Kidney glomerular epithelial cell (primary cell): ENCODE data around the gene RAVER2.
"Not testable (repeated sequence)": the region's sequence is repeated elsewhere in the genome, so short reads cannot be mapped to it uniquely, and the experiment has no call there.

Source experiments
- DNase-seq: peaks from one replicate; lab custom pipeline; 2025; lab: John Stamatoyannopoulos, UW

RAVER2 gene

DNA sequence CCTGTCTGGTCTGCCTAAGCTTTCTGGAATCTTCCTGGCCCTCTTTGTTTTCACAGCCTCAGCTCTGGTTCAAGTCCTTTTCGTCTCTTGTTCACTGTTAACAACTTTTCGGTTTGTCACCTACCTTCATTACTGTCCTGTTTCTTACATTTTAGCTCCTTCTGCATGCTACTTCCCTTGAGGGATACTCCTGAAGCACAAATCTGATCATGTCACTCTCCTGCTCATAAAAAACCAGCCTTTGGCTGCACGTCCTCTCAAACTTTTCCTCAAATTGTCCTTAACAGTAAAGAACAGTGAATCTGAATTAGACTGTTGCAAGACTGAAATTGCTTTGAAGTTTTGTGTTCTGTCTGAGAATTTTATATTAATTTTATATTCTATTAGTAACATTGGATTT, 3.3 kb downstream of the RAVER2 start:
- no peak for DNase-seq

DNA sequence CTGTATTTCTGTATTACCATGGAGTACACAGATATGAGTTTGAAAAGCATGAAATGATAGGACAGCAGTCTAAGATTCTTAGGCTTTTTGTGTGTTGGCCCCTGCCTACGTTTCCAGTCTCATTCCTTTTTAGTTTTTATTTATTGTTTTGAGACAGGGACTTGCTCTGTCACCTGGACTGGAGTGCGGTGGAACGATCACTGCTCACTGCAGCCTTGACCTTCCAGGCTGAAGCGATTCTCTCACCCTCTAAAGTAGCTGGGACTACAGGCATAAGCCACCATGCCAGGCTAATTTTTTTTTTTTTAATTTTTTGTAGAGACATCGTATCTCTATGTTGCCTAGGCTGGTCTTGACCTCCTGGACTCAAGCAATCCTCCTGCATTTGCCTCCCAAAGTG, 3.8 kb downstream of the RAVER2 start:
- DNase-seq, result no peak

DNA sequence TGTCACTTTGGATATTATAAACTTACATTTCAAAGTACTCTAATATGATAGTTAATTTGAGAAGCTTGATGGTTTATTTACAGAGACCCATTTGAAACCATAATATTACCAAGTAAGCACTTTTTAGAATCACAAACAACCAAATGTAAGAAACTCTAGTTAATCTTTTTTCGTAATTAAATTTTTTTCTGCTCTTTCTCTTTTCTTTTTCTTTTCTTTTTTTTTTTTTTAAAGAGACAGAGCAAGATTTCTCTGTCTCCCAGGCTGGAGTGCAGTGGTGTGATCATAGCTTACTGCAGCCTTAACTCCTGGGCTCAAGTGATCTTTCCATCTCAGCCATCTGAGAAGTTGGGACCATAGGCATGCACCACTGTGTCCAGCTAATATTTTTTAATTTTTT, 5.2 kb downstream of the RAVER2 start:
- DNase-seq, result no peak

DNA sequence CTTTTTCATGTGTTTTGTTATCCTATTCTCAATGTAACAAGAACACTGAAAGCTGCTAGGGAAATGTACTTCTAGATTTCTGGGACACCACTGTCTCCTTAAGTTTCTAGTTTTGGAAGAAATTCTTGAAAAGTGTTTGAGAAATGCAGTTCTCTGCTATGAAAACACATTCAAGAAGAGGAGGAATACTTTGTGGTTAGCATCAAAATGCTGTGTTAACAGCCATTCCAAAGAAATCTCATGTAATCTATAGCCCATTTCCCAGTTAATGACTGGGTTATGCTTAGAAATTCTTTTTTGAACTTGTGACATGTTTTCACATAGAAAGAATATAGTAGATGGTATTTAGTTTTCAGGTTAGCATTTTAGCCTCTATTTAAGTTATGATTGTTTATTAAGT, 6.0 kb downstream of the RAVER2 start:
- DNase-seq, result no peak

DNA sequence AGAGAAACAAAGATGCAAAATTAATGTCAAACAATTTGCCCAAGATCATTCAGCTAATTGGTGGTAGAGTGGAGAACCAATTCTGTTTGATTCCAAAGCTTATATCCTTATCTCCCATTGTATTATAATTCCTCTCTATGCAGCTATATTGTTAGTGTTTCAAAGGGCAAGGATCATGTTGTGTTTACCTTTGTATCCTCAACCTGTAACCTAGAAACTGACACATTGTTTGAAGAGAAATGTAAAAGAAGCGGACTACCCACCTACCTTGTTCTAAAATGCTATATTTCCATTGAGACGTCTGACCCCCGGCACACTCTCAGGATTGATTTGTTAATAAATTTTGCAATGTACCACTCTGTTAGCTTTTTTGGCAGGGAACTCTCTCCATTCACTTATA, 9.3 kb downstream of the RAVER2 start:
- DNase-seq, result no peak

DNA sequence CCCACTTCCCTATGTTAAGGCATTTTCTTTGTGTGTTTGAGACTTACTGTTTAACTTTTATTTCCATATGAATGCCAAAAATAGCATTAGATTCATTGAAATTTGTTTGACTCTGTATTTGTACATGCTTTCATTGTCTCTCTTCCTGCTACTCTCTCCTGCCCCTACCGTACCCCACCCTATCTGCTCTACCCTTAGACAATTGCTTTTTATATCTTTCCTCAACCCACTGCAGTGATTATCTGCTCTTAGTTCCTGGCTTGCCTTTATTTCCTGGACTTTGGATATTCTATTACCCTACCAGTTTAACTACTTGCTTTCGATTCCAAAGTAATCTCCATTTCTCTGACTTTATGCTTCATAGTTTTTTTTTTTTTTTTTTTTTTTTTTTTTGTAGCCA, 10.5 kb downstream of the RAVER2 start:
- DNase-seq, result no peak

DNA sequence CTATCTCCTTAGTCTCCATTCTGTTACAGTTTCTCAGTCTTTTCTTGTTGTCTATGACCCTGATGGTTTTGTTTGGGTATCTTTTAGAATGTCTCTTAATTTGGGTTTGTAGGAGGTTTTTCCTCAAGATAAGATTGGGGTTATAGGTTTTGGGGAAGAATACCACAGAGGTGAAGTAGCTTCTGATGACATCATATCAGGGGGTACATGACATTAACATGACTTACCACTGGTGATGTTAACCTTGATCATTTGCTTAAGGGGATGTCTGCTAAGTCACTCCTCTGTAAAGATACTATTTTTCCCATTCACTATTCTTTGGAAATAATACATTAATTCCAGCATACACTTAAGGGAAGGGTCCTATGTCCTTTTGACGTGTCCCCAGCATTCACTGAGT, 11.9 kb downstream of the RAVER2 start:
- DNase-seq, result no peak

DNA sequence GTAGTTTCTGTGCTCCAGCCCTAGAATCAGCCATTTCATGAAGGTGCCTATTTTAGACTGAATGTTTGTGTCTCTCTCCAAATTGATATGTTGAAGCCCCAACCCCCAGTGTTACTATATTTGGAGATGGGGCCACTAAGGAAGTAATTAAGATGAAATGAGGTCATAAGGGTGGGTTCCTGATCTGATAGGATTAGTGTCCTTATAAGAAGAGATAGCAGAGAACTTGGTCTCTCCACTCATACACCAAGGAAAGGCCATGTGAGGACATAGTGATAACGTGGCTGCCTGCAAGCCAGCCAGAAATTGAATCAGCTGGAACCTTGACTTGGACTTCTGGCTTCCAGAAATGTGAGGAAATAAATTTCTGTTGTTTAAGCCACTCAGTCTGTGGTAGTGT, 12.3 kb downstream of the RAVER2 start:
- DNase-seq, result no peak

DNA sequence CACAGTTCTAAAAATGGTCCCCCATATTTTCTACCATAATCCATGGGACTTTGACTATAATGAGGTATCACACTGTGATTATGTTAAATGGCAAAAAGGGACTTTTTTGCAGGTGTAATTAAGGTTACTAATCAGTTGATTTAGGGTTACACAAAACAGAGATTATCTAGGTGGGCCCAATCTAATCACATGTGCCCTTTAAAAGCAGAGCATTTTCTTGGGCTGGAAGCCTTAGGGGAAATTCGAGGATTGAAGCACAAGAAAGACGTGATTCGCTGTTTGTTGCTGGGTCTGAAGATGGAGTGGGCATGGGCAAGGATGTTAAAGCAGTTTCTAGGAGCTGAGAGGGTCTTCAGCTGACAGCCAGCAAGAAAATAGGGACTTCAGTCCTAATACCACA, 13.4 kb downstream of the RAVER2 start:
- DNase-seq, result no peak

DNA sequence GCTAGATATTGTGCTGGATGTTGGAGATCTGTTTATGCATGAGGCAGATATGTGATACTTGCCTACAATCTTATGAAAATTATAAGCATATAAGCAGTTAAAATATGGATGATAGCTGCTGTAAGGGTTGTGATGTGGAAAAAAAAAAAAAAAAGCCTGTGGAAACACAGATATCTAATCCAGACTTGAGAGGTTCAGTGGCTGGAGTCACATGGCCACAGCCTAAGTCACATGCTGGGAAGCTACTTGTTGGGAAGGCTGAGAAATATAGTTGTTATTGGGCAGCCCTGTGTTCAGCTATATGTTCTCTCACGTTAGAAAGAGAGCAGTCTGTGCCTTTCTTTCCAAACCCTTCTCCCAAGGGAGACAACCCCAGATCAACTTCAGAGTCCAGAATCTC, 15.1 kb downstream of the RAVER2 start:
- no peak for DNase-seq

DNA sequence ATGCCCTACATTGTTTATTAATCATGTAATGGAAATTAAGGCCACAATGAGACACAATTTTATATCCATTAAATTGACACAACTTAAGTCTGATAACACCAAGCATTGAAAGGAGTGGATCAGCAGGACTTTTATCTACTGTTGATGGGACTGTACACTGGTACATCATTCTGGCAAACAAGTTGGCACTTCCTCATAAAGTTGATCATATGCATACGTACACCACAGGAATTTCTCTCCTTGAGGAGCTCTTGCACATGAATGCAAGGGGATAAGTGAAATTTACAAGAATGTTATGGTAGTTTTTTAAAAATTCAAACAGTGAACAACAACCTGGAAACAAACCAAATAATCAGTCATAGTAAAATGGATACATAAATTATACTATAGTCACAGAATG, 20.1 kb downstream of the RAVER2 start:
- DNase-seq, result no peak

DNA sequence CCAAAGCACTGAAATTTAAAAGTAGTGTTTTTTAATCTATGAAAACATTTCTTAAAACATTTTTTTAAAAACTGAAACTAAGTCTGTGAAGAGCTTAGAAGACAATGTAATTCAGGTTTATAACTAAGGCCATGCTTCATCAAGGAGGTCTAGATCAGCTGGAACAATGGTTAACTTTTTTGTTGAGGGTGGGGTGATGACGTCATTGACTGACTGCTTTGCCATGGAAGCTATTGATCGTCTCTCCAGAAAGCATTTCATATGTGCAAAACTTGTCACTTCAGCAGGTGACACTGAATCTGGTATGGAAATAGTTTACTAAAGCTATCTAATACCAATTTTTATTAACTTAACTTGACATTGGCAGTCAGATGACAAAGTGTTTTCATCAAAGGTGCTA, 21.0 kb downstream of the RAVER2 start:
- no peak for DNase-seq

DNA sequence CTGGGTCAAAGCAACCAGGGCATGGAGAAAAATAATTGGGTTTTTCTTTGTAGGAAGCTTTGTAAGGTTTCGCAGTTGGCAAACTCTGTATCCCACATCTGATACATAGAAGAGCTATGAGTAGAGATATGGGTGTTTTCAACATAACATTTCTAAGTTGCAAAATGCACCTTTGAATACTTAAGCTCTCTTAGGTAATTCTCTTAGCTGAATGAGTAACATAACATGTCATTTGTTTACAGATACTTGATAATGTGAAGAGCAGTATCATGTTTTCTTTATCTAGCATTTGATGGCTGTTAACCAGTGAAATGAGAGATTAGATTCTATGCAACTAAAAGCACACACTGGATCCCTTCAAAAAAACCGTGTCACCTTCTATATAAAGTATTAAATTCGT, 21.6 kb downstream of the RAVER2 start:
- DNase-seq, result no peak

DNA sequence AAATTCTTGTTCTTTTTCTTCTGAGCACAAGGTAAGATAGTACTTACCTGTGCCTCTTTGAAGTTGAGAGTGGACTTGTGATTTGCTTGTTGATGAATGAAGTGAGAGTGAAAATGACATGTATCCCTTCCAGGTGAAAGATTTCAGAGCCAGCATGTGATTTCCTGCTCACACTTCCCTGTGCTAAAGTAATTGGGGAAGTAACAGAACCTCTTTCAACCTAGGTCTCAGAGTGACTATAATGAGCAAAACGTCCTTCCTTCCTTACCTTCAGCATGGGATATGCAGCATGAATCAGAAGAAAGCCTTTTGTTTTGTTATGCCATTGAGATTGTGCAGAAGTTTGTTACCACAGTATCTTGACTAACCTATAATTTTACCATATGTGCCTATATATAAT, 24.6 kb downstream of the RAVER2 start:
- no peak for DNase-seq

DNA sequence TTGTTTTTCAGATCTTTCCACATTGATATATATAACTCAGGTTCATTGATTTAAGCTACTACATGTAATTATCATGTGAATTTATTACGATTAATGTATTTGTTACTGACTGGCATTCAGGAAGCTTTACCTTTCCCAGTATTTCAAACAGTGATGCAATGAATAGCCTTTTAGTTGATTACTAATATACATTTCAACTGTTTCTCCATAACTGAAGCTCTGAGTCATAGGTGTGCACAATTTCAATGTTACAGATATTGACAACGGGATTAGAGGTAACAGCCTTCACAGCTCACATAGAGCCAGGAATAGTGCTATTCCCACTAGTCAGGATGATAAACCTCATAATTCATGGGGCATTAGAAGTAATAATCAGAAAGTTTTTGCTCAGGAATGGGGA, 25.1 kb downstream of the RAVER2 start:
- no peak for DNase-seq

DNA sequence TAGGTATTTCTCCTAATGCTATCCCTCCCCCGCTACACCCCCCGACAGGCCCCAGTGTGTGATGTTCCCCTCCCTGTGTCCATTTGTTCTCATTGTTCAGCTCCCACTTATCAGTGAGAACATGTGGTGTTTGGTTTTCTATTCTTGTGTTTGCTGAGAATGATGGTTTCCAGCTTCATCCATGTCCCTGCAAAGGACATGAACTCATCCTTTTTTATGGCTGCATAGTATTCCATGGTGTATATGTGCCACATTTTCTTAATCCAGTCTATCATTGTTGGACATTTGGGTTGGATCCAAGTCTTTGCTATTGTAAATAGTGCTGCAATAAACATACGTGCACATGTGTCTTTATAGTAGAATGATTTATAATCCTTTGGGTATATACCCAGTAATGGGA, 28.4 kb downstream of the RAVER2 start:
- DNase-seq, result not testable (repeated sequence)

DNA sequence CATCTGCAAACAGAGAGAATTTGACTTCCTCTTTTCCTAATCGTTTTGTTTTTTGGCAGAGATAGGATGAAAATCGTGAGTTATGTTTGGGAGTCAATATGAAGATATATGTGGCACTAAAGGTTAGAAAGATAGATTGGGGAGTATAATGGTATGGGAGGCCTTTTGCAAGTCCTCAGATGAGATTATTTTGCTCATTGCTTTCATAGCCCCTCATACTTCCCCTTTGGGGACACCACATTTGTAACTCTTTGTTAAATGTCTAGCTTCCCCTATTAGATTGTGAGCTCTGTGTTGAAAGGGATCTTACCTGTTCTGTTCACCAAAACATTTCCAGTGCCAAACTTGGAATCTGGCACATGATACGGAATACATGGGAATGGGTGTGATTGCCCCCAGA, 30.2 kb downstream of the RAVER2 start:
- no peak for DNase-seq

DNA sequence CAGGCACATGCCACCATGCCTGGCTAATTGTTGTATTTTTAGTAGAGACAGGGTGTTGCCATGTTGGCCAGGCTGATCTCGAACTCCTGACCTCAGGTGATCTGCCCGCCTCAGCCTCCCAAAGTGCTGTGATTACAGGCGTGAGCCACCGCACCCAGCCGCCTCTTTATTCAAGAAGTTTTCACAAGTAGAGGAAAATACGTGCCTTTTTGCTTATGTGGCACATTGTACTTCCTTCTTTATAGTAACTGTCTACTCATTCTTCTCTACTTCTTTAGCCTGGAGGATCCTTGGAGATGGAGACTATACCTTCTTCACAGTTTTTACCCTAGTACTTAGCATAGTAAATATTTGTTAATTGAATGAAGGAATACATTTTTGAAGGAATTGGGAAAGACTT, 37.2 kb downstream of the RAVER2 start:
- not testable (repeated sequence) for DNase-seq

DNA sequence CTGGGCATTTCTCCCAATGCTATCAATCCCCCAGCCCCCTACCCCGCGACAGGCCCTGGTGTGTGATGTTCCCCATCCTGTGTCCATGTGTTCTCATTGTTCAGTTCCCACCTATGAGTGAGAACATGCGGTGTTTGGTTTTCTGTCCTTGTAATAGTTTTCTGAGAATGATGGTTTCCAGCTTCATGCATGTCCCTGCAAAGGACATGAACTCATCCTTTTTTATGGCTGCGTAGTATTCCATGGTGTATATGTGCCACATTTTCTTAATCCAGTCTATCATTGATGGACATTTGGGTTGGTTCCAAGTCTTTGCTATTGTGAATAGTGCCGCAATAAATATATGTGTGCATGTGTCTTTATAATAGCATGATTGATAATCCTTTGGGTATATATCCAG, 38.0 kb downstream of the RAVER2 start:
- DNase-seq, result not testable (repeated sequence)

DNA sequence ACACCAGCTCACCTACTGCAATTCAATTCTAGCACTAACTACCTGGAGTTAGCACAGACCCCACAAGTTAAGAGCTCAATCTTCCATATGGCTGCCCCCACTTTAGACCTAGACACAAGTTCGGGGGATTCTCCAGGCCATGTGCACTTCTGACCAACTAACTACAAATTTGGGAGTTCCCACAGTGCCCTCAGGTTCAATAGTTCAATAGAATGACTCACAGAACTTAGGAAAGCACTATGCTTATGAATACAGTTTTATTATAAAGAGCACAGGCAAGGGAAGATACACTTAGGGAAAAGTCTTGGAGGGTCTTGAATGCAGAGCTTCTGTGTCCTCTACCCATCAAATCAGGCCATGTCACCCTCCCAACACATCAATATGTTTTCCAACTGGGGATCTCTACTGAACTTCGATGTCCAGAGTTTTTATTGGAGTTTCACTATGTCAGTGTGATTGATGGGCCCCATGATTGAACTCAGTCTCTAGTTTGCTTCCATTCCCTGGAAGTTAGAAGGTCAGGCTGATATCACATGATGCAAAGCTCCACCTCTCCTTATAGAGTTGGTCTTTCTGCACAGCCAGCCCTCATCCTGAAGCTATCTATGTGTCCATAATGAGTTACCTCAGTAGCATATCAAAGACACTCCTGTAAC, 46.1 kb downstream of the RAVER2 start:
- DNase-seq, result no peak

DNA sequence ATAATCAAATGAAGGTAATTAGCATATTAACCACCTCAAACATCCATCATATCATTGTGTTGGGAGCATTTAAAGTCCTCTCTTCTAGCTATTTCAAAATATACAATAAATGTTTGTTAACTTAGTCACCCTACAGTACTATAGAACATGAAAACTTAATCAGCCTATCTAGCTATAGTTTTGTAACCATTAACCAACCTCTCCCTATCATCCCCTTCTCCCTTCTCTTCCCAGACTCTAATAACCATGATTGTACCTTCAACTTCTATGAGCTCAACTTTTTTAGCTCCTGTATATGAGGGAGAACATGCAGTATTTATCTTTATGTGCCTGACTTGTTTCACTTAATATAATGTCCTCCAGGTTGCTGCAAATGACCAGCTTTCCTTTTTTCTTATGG, 54.0 kb downstream of the RAVER2 start:
- DNase-seq, result no peak

DNA sequence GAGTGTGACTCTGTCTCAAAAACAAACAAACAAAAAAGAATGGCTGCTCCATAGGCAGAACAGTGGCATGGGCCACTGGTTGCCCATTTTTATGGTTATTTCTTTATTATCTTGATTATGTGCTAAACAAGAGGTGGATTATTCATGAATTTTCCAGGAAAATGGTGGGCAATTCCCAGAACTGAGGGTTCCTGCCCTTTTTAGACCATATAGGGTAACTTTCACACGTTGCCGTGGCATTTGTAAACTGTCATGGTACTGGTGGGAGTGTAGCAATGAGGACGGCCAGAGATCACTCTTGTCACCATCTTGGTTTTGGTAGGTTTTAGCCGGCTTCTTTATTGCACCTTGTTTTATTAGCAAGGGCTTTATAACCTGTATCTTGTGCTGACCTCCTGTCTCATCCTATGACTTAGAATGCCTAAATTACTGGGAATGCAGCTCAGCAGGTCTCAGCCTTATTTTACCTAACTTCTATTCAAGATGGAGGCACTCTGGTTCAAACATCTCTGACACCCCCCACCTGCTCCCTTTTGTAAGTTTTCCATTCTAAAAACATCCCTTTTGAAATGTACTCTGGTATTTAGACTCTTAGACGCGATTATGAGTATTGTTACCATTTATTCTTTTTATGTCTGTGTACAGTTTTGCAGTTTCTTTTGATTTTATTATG, 57.1 kb downstream of the RAVER2 start:
- DNase-seq, result no peak

DNA sequence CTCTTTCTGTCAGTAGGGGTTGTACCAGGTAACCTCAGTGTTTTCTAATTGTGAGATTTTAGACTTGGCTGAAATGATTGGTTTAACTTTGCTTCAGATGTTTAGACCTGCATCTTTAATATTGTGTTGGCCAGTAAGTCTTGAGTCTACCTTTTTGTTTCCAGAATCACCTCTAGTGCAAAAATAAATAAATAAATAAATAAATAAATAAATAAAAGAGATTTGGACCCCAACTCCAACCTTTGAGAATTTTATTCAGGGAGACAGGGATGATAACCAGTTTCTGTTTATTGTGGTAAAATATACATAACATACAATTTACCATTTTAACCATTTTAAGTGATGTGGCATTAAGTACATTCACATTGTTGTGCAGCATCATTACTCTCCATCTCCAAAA, 64.4 kb downstream of the RAVER2 start:
- no peak for DNase-seq

DNA sequence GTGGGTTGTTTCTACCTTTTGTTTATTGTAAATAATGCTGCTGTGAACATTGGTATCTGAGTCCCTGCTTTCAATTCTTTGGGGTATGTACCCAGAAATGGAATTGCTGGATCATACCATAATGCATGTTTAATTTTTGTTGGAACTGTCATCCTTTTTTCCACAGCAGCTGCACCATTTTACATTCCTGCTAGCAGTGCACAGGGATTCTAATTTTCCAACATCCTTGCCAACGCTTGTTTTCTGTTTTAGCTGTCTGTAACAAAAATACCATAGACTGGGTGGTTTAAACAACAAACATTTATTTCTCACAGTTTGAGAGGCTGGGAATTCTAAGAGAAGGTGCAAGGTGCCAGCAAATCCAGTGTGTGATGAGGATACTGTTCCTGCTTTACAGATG, 65.1 kb downstream of the RAVER2 start:
- no peak for DNase-seq
